ENCODE measurements around the gene ACOX3. TPM values are rescaled to one million over a fixed set of nuclear protein-coding genes. Genes with fewer than 3 reads are reported as not detected.

Gene ACOX3
- total RNA-seq, 1 experiment from 2014 or later = 12.2 TPM

GRCh38 chr4:8383451-8384160, 56.9 kb downstream of the ACOX3 start:
- Histone ChIP-seq H3K36me3 (ENCODE audit: low read depth, low read length) (no peaks in the 10 kb centered on the region), H4K20me1 (ENCODE audit: low read length) (no peaks in the 10 kb centered on the region), H3K4me1 (ENCODE audit: insufficient read depth, low read length) (peaks cover 14% of the 10 kb centered on the region), H2AFZ (ENCODE audit: low read length) (no peak overlapping the region), H3K79me2 (ENCODE audit: low read length) (no peaks in the 10 kb centered on the region), H3K9ac (ENCODE audit: low read length) (no peak overlapping the region), H3K4me3 (ENCODE audit: low read length) (no peak overlapping the region), H3K4me2 (ENCODE audit: low read length) (no peak overlapping the region), H3K9me2 (replicated peaks; ENCODE audit: low read length) (no peaks in the 10 kb centered on the region), H3K9me3 (ENCODE audit: low read length) (no peaks in the 10 kb centered on the region), H3F3A (ENCODE audit: low read length, unreplicated experiment) (no peaks in the 10 kb centered on the region), H3K27ac (ENCODE audit: low read length) (no peak overlapping the region), H3K27me3 (ENCODE audit: low read length) (no peaks in the 10 kb centered on the region)
- TF ChIP-seq EZH2phosphoT487 (IDR thresholded peaks at IDR 0.05; ENCODE audit: borderline replicate concordance, low read length) (no peak), EZH2 (IDR thresholded peaks at IDR 0.05; ENCODE audit: low read length, unreplicated experiment) (no peak), CTCF (conservative IDR thresholded peaks at IDR 0.05; ENCODE audit: low read depth, low read length) (no peak)
- ATAC-seq (no peak), DNase-seq (no peak)
- ChIA-PET CTCF (no interaction called here), POLR2A (ENCODE audit: unreplicated experiment) (no interaction called here)
- no TSS peak for BruUV-seq (replicated peaks)
- intact Hi-C loops (cut with micrococcal nuclease) = no loop called here

- Histone ChIP-seq H2AFZ (ENCODE audit: low read length) (no peak overlapping the region), H3K4me2 (ENCODE audit: low read length) (no peak overlapping the region), H3K9ac (ENCODE audit: low read length) (no peak overlapping the region), H3K4me3 (ENCODE audit: low read length) (no peak overlapping the region), H4K20me1 (ENCODE audit: low read length) (no peaks in the 10 kb centered on the region), H3K9me3 (ENCODE audit: low read length) (no peaks in the 10 kb centered on the region), H3K27me3 (ENCODE audit: low read length) (no peaks in the 10 kb centered on the region), H3K4me1 (ENCODE audit: insufficient read depth, low read length) (peaks cover 8% of the 10 kb centered on the region), H3K9me2 (replicated peaks; ENCODE audit: low read length) (no peaks in the 10 kb centered on the region), H3K27ac (ENCODE audit: low read length) (no peak overlapping the region), H3K36me3 (ENCODE audit: low read depth, low read length) (no peaks in the 10 kb centered on the region), H3F3A (ENCODE audit: low read length, unreplicated experiment) (no peaks in the 10 kb centered on the region), H3K79me2 (ENCODE audit: low read length) (no peaks in the 10 kb centered on the region)
- POLR2A ChIA-PET (ENCODE audit: unreplicated experiment) = no interaction called here
- no peak for DNase-seq
- intact Hi-C loops (cut with micrococcal nuclease) = no loop called here
- CTCF ChIA-PET = no interaction called here
- TF ChIP-seq CTCF (conservative IDR thresholded peaks at IDR 0.05; ENCODE audit: low read depth, low read length) (no peak), EZH2 (IDR thresholded peaks at IDR 0.05; ENCODE audit: low read length, unreplicated experiment) (no peak), EZH2phosphoT487 (IDR thresholded peaks at IDR 0.05; ENCODE audit: borderline replicate concordance, low read length) (no peak)
- BruUV-seq (replicated peaks) = no TSS peak
- no peak for ATAC-seq
Measured at GRCh38 chr4:8383016-8383415, 57.5 kb downstream of the ACOX3 start.

- Histone ChIP-seq H2AFZ (ENCODE audit: low read length) (no peak overlapping the region), H3K9me2 (replicated peaks; ENCODE audit: low read length) (no peaks in the 10 kb centered on the region), H3K9ac (ENCODE audit: low read length) (no peak overlapping the region), H3K79me2 (ENCODE audit: low read length) (no peaks in the 10 kb centered on the region), H3K9me3 (ENCODE audit: low read length) (no peaks in the 10 kb centered on the region), H3F3A (ENCODE audit: low read length, unreplicated experiment) (no peaks in the 10 kb centered on the region), H3K36me3 (ENCODE audit: low read depth, low read length) (no peaks in the 10 kb centered on the region), H3K4me2 (ENCODE audit: low read length) (no peak overlapping the region), H3K27ac (ENCODE audit: low read length) (no peak overlapping the region), H3K4me3 (ENCODE audit: low read length) (no peak overlapping the region), H4K20me1 (ENCODE audit: low read length) (no peaks in the 10 kb centered on the region), H3K4me1 (ENCODE audit: insufficient read depth, low read length) (no peaks in the 10 kb centered on the region), H3K27me3 (ENCODE audit: low read length) (no peaks in the 10 kb centered on the region)
- POLR2A ChIA-PET (ENCODE audit: unreplicated experiment) = no interaction called here
- ATAC-seq = no peak
- DNase-seq = no peak
- BruUV-seq (replicated peaks) = no TSS peak
- no peak for TF ChIP-seq CTCF (conservative IDR thresholded peaks at IDR 0.05; ENCODE audit: low read depth, low read length)
- no peak for TF ChIP-seq EZH2 (IDR thresholded peaks at IDR 0.05; ENCODE audit: low read length, unreplicated experiment)
- TF ChIP-seq EZH2phosphoT487 (IDR thresholded peaks at IDR 0.05; ENCODE audit: borderline replicate concordance, low read length) = no peak
- CTCF ChIA-PET = no interaction called here
- intact Hi-C loops (cut with micrococcal nuclease) = no loop called here
Measured at GRCh38 chr4:8381814-8382581, 58.5 kb downstream of the ACOX3 start.
